Fibroblast of the aortic adventitia (primary cell): ENCODE data around the gene CUL3. TPM values are rescaled to one million over a fixed set of nuclear protein-coding genes. Genes with fewer than 3 reads are reported as not detected.

Experiments
- DNase-seq: peaks from one replicate; pipeline ENCODE4 v3.0.0-alpha.2; 2010; ENCODE audit warnings: low read depth
- H3K4me3 ChIP-seq: 2 replicates; pipeline ENCODE4 v1.5.1; 2011; ENCODE audit warnings: low read depth, mild to moderate bottlenecking, control low read depth, low read length, moderate library complexity
- CTCF ChIP-seq: IDR thresholded peaks from 2 replicates; pipeline ENCODE4 v1.5.1; 2011; ENCODE audit warnings: mild to moderate bottlenecking, low read length, control low read depth, inconsistent platforms; ENCODE audit not compliant: insufficient read depth
- total RNA-seq: library from RNA; depleted of rRNA; stranded (reverse); fragments of >200 nt; gene quantifications from 2 replicates; pipeline ENCODE4 v1.2.3, GENCODE V29; 2012; ENCODE audit warnings: low replicate concordance

Gene CUL3
- total RNA-seq, 1 donor = 75.7 TPM

GRCh38 chr2:224453892-224454291 lies 131.3 kb downstream of the CUL3 start:
- TF ChIP-seq CTCF = no peak
- no peak overlapping the region for H3K4me3 ChIP-seq
- DNase-seq = no peak

- peak; percentile 53 for TF ChIP-seq CTCF
- DNase-seq = no peak
- no peak overlapping the region for H3K4me3 ChIP-seq
Observed at GRCh38 chr2:224449212-224450147, 135.7 kb downstream of the CUL3 start.

- TF ChIP-seq CTCF = no peak
- no peak overlapping the region for H3K4me3 ChIP-seq
- no peak for DNase-seq
Observed at GRCh38 chr2:224448236-224448635, 136.9 kb downstream of the CUL3 start.

GRCh38 chr2:224444783-224445182 lies 140.4 kb downstream of the CUL3 start:
- no peak for DNase-seq

GRCh38 chr2:224444021-224444420 lies 141.1 kb downstream of the CUL3 start:
- DNase-seq = no peak
- TF ChIP-seq CTCF = no peak
- no peak overlapping the region for H3K4me3 ChIP-seq

More at GRCh38 chr2:224444783-224445182, 140.4 kb downstream of the CUL3 start:
- TF ChIP-seq CTCF = no peak
- no peak overlapping the region for H3K4me3 ChIP-seq

- DNase-seq = peak; percentile 5
- no peak for TF ChIP-seq CTCF
- peak overlapping the region; percentile 64 for H3K4me3 ChIP-seq
Observed at GRCh38 chr2:224442071-224442967, 142.8 kb downstream of the CUL3 start.
